ENCODE measurements around the gene CBX1. TPM values are rescaled to one million over a fixed set of nuclear protein-coding genes. Genes with fewer than 3 reads are reported as not detected.

CBX1 gene
- total RNA-seq, 2 experiments from 2014 or later: 63.6 to 64.8 TPM

- H3K27me3 Mint-ChIP-seq: peaks cover 20% of the 10 kb centered on the region
- no peaks in the 10 kb centered on the region for H3K9me3 Mint-ChIP-seq
- H3K4me3 Mint-ChIP-seq: peak overlapping the region; percentile 80
- ChIA-PET CTCF (interaction anchor here (0.6 to 4.2 kb wide), 26 partner anchors 10 to 600 kb away, joined by 3 to 55 read pairs (median 4); partner anchors contain the start of genes CBX1, COPZ2, HOXB5 and HOXB8), POLR2A (interaction anchor here (0.6 kb wide), 1 partner anchor 9 kb away, joined by 3 read pairs; no protein-coding TSS in a partner anchor)
- H3K4me1 Mint-ChIP-seq: peaks cover 38% of the 10 kb centered on the region
- no peak overlapping the region for H3K27ac Mint-ChIP-seq
- no peak for DNase-seq
- H3K36me3 Mint-ChIP-seq (ENCODE audit: low read depth): no peaks in the 10 kb centered on the region
These were observed 75.3 kb downstream of the CBX1 start for GRCh38 chr17:48025904-48026501.

DNA sequence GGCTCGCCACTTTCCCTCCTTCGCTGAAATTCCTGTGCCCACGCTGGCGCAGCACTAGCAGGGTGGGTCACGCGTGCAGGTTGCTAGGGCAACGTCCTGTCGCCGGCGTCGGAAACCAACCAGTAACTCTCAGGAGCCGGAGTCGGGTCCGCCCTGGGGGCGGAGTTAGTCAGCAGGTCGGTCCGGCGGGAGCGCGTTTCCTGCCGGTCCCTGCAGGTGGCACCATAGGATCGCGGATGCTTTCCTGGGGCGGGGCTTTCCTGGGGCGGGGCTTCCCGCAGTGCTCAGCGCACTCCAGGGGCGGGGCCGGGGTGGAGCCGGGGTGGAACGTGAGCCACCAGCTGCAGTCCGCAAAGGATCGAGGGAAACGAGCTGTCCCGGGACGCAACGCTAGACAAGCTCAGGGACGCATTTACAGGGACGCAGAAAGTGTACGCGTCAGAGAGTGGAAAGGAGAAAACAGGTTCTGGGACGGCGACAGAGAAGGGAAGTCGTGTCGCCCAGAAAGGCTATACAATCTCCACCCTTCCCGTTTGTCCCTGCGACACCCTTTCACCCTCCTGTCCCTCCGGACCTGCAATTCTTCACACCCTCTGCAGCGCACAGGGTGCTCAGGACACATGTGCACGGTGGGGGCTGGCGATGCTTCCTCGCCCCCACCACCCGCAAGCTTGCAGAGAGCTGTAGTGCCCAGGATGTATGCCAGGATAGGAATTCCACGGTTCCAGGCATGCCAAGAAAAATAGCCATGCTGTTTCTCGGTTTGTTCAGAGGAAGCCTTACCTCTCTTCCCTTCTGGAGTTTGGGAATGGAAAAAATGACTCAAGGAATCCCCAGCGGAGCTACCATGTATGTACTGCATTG, 76.0 kb downstream of the CBX1 start:
- ChIA-PET CTCF (interaction anchor here (0.6 to 4.2 kb wide), 27 partner anchors 11 to 600 kb away, joined by 3 to 55 read pairs (median 5); partner anchors contain the start of genes CBX1, COPZ2, HOXB5 and HOXB8), POLR2A (interaction anchor here (0.7 to 1.0 kb wide), 2 partner anchors 24 to 27 kb away, joined by 3 to 6 read pairs; no protein-coding TSS in a partner anchor)
- no peaks in the 10 kb centered on the region for H3K9me3 Mint-ChIP-seq
- H3K4me1 Mint-ChIP-seq: peaks cover 38% of the 10 kb centered on the region
- peak overlapping the region; percentile 80 for H3K4me3 Mint-ChIP-seq
- peak overlapping the region; percentile 87 for H3K27ac Mint-ChIP-seq
- H3K36me3 Mint-ChIP-seq (ENCODE audit: low read depth): no peaks in the 10 kb centered on the region
- DNase-seq: peak; percentile 99
- H3K27me3 Mint-ChIP-seq: peaks cover 20% of the 10 kb centered on the region

- Mint-ChIP-seq H3K27ac (peak overlapping the region; percentile 87), H3K9me3 (no peaks in the 10 kb centered on the region), H3K4me1 (peaks cover 38% of the 10 kb centered on the region), H3K27me3 (peaks cover 24% of the 10 kb centered on the region), H3K4me3 (peak overlapping the region; percentile 80), H3K36me3 (ENCODE audit: low read depth) (no peaks in the 10 kb centered on the region)
- ChIA-PET CTCF (interaction anchor here (0.9 to 4.2 kb wide), 18 partner anchors 10 to 601 kb away, joined by 3 to 55 read pairs (median 4); partner anchors contain the start of genes COPZ2, HOXB5, HOXB9 and NFE2L1), POLR2A (interaction anchor here (0.7 to 1.0 kb wide), 2 partner anchors 25 to 28 kb away, joined by 3 to 6 read pairs; no protein-coding TSS in a partner anchor)
- peak; percentile 64 for DNase-seq
These were observed 76.9 kb downstream of the CBX1 start for GRCh38 chr17:48024149-48025039.

- Mint-ChIP-seq H3K27ac (peak overlapping the region; percentile 76), H3K9me3 (no peaks in the 10 kb centered on the region), H3K36me3 (ENCODE audit: low read depth) (peaks cover 2% of the 10 kb centered on the region), H3K4me3 (peak overlapping the region; percentile 68), H3K4me1 (peaks cover 41% of the 10 kb centered on the region), H3K27me3 (peaks cover 21% of the 10 kb centered on the region)
- ChIA-PET CTCF (interaction anchor here (1.0 kb wide), 1 partner anchor 10 kb away, joined by 3 read pairs; no protein-coding TSS in a partner anchor), POLR2A (no interaction called here)
- DNase-seq: peak; percentile 59
These were observed 77.7 kb downstream of the CBX1 start for GRCh38 chr17:48023400-48024148.

DNA sequence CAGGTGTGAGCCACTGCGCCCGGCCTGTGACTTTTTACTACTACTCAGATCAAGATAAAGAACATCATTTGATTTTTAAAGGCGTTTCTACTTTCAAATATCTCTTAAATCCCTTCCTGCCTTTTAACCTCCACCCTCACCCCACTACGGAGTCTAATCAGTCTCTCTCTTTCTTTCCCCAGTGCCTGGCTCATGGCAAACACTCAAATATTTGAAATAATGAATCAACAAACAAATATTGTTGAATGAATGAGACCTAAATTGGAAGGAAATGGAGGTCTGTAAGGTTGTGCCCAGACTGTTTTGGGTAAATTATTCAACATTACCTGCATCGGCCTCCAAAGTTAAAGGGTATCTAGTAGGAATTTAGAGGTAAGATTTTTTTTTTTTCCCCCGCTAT, 78.4 kb downstream of the CBX1 start:
- DNase-seq: no peak
- peaks cover 21% of the 10 kb centered on the region for H3K27me3 Mint-ChIP-seq
- peaks cover 2% of the 10 kb centered on the region for H3K36me3 Mint-ChIP-seq (ENCODE audit: low read depth)
- no peak overlapping the region for H3K27ac Mint-ChIP-seq
- H3K9me3 Mint-ChIP-seq: no peaks in the 10 kb centered on the region
- CTCF ChIA-PET: interaction anchor here (2.8 kb wide), 1 partner anchor 44 kb away, joined by 11 read pairs; no protein-coding TSS in a partner anchor
- POLR2A ChIA-PET: no interaction called here
- H3K4me1 Mint-ChIP-seq: peaks cover 47% of the 10 kb centered on the region
- no peak overlapping the region for H3K4me3 Mint-ChIP-seq

- Mint-ChIP-seq H3K4me3 (no peak overlapping the region), H3K4me1 (peaks cover 55% of the 10 kb centered on the region), H3K9me3 (no peaks in the 10 kb centered on the region), H3K27ac (no peak overlapping the region), H3K36me3 (ENCODE audit: low read depth) (peaks cover 2% of the 10 kb centered on the region), H3K27me3 (peaks cover 21% of the 10 kb centered on the region)
- DNase-seq: no peak
- ChIA-PET CTCF (interaction anchor here (0.5 to 2.8 kb wide), 4 partner anchors 11 to 474 kb away, joined by 3 to 14 read pairs (median 8); no protein-coding TSS in a partner anchor), POLR2A (no interaction called here)
These were observed 79.3 kb downstream of the CBX1 start for GRCh38 chr17:48021934-48022333.

Small RNA genes within 50 kb of the gene (microRNA-seq; reads per million reads assigned to microRNA genes)
- gene MIR152 (ENCODE audit: borderline microRNAs expressed, borderline replicate concordance): 33.1 reads per million, percentile 58 among the genes with 10 or more reads in this experiment

Other genes starting within 250 kb of the CBX1 start
- gene SP2, start 205.2 kb downstream of the CBX1 start, total RNA-seq: 10 to 100 TPM; 27.6 to 33.8 TPM
- 10 to 100 TPM; 30.9 to 36.5 TPM for gene PNPO, start 159.9 kb downstream of the CBX1 start, total RNA-seq
- gene PRR15L, start 143.6 kb downstream of the CBX1 start, total RNA-seq: not detected
- 100 to 1,000 TPM; 212 to 213 TPM for gene CDK5RAP3, start 130.4 kb downstream of the CBX1 start, total RNA-seq
- 1 to 10 TPM; 3.4 to 4.0 TPM for gene COPZ2, start 63.7 kb downstream of the CBX1 start, total RNA-seq
- 10 to 100 TPM; 53.2 to 65.9 TPM for gene NFE2L1, start 53.1 kb downstream of the CBX1 start, total RNA-seq
- 10 to 100 TPM; 21.2 to 22.4 TPM for gene SNX11, start 6.3 kb upstream of the CBX1 start, total RNA-seq

Data from activated CD4-positive, alpha-beta T cell treated with anti-CD3 and anti-CD28 coated beads, Interleukin-2, amount 10 ng/mL, durations not matched to agents 7 days and 5 days (primary cell).